Vagina (tissue), 2 donors: ENCODE measurements around the gene CACNA1C.

Source experiments
- POLR2A ChIP-seq, 2 donors: fragments of 450-650 bp; IDR thresholded peaks; one replicate each; pipeline ENCODE4 v1.6.1; 2017; ENCODE audit warnings: antibody characterized with exemption in 2 of 2, mild to moderate bottlenecking in 2 of 2, moderate library complexity in 2 of 2
- TF ChIP-seq, protein P1 (sequence below), 3 experiments: fragments of 450-650 bp in 2 of 3; fragments of 200-600 bp in 1 of 3; sonication (generic) in 1 of 3; IDR thresholded peaks; one replicate each; pipeline ENCODE4 v1.5.1; 2017 to 2019; ENCODE audit warnings: antibody characterized with exemption in 3 of 3, mild to moderate bottlenecking in 2 of 3, moderate library complexity in 2 of 3

GRCh38 chr12:2682296-2683251 lies 629.8 kb downstream of the CACNA1C start:
- TF ChIP-seq, protein P1, sequence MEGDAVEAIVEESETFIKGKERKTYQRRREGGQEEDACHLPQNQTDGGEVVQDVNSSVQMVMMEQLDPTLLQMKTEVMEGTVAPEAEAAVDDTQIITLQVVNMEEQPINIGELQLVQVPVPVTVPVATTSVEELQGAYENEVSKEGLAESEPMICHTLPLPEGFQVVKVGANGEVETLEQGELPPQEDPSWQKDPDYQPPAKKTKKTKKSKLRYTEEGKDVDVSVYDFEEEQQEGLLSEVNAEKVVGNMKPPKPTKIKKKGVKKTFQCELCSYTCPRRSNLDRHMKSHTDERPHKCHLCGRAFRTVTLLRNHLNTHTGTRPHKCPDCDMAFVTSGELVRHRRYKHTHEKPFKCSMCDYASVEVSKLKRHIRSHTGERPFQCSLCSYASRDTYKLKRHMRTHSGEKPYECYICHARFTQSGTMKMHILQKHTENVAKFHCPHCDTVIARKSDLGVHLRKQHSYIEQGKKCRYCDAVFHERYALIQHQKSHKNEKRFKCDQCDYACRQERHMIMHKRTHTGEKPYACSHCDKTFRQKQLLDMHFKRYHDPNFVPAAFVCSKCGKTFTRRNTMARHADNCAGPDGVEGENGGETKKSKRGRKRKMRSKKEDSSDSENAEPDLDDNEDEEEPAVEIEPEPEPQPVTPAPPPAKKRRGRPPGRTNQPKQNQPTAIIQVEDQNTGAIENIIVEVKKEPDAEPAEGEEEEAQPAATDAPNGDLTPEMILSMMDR (IDR thresholded peaks at IDR 0.05), result no peak
- TF ChIP-seq POLR2A (IDR thresholded peaks at IDR 0.05), result no peak
